ENCODE results near the gene EFCAB6. TPM values are rescaled to one million over a fixed set of nuclear protein-coding genes. Genes with fewer than 3 reads are reported as not detected.

Gene EFCAB6
- total and polyA plus RNA-seq, 4 donors = 1.7 to 15.4 (median 7.6) TPM

DNA sequence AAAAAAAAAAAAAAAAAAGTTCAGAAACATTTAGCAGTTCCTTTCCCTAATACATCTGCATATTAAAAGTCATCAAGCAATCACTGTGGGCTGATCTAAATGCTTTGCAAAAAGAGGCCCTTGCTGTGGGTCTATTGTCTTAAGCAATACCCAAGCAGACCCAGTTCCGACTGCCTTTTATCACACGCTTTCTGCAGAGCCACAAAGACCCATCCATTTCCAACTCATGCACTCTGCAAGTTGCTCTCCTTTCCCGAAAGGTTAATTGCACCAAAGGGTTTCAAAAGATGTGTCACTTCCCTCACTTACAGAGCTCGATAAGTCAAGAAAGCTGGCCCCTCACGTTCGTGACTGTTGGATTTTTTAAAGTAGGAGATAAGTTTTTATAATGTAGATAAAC is 261.4 kb downstream of the EFCAB6 start:
- Histone ChIP-seq H3K27me3 (ENCODE audit: control insufficient read depth in 3 of 3, insufficient read depth in 3 of 3, low read length in 2 of 3) (no peaks in the 10 kb centered on the region), H3K9me3 (ENCODE audit: control insufficient read depth in 4 of 4, insufficient read depth in 3 of 4, low read length in 3 of 4) (peaks cover 0 to 4% (median 0%) of the 10 kb centered on the region in 4 donors), H3K27ac (ENCODE audit: low read depth in 1 of 2, low read length in 1 of 2) (no peak overlapping the region), H3K4me3 (no peak overlapping the region), H3K4me1 (ENCODE audit: control insufficient read depth in 5 of 5, insufficient read depth in 5 of 5, low read length in 5 of 5) (no peaks in the 10 kb centered on the region), H3K36me3 (ENCODE audit: control insufficient read depth in 4 of 4, insufficient read depth in 4 of 4, low read length in 4 of 4) (no peaks in the 10 kb centered on the region), H3K9ac (ENCODE audit: insufficient read depth in 1 of 2, low read length in 2 of 2) (no peak overlapping the region)
- ATAC-seq (ENCODE audit: insufficient read depth, low FRiP score) (no peak), DNase-seq (no peak)
- TF ChIP-seq, protein P1, sequence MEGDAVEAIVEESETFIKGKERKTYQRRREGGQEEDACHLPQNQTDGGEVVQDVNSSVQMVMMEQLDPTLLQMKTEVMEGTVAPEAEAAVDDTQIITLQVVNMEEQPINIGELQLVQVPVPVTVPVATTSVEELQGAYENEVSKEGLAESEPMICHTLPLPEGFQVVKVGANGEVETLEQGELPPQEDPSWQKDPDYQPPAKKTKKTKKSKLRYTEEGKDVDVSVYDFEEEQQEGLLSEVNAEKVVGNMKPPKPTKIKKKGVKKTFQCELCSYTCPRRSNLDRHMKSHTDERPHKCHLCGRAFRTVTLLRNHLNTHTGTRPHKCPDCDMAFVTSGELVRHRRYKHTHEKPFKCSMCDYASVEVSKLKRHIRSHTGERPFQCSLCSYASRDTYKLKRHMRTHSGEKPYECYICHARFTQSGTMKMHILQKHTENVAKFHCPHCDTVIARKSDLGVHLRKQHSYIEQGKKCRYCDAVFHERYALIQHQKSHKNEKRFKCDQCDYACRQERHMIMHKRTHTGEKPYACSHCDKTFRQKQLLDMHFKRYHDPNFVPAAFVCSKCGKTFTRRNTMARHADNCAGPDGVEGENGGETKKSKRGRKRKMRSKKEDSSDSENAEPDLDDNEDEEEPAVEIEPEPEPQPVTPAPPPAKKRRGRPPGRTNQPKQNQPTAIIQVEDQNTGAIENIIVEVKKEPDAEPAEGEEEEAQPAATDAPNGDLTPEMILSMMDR (IDR thresholded peaks at IDR 0.05; ENCODE audit: control extremely low read depth, extremely low read depth) = no peak
- 71 to 81% methylated on average over 6 of the region's 6 CpGs for WGBS, 2 donors

GRCh38 chr22:43550024-43550620 is 262.0 kb downstream of the EFCAB6 start:
- Histone ChIP-seq H3K4me1 (ENCODE audit: control insufficient read depth in 5 of 5, insufficient read depth in 5 of 5, low read length in 5 of 5) (no peaks in the 10 kb centered on the region), H3K36me3 (ENCODE audit: control insufficient read depth in 4 of 4, insufficient read depth in 4 of 4, low read length in 4 of 4) (no peaks in the 10 kb centered on the region), H3K27ac (ENCODE audit: low read depth in 1 of 2, low read length in 1 of 2) (no peak overlapping the region), H3K9ac (ENCODE audit: insufficient read depth in 1 of 2, low read length in 2 of 2) (no peak overlapping the region), H3K9me3 (ENCODE audit: control insufficient read depth in 4 of 4, insufficient read depth in 3 of 4, low read length in 3 of 4) (peaks cover 0 to 4% (median 0%) of the 10 kb centered on the region in 4 donors), H3K27me3 (ENCODE audit: control insufficient read depth in 3 of 3, insufficient read depth in 3 of 3, low read length in 2 of 3) (no peaks in the 10 kb centered on the region), H3K4me3 (no peak overlapping the region)
- ATAC-seq (ENCODE audit: insufficient read depth, low FRiP score) = no peak
- no peak for DNase-seq
- WGBS, 2 donors = 76 to 80% methylated on average over 14 of the region's 14 CpGs
- TF ChIP-seq, protein P1 (IDR thresholded peaks at IDR 0.05; ENCODE audit: control extremely low read depth, extremely low read depth) = no peak

GRCh38 chr22:43546186-43546585 is 265.9 kb downstream of the EFCAB6 start:
- Histone ChIP-seq H3K4me1 (ENCODE audit: control insufficient read depth in 5 of 5, insufficient read depth in 5 of 5, low read length in 5 of 5) (no peaks in the 10 kb centered on the region), H3K4me3 (no peak overlapping the region), H3K36me3 (ENCODE audit: control insufficient read depth in 4 of 4, insufficient read depth in 4 of 4, low read length in 4 of 4) (no peaks in the 10 kb centered on the region), H3K9me3 (ENCODE audit: control insufficient read depth in 4 of 4, insufficient read depth in 3 of 4, low read length in 3 of 4) (no peaks in the 10 kb centered on the region), H3K9ac (ENCODE audit: insufficient read depth in 1 of 2, low read length in 2 of 2) (no peak overlapping the region), H3K27me3 (ENCODE audit: control insufficient read depth in 3 of 3, insufficient read depth in 3 of 3, low read length in 2 of 3) (no peaks in the 10 kb centered on the region), H3K27ac (ENCODE audit: low read depth in 1 of 2, low read length in 1 of 2) (no peak overlapping the region)
- WGBS, 2 donors = 81 to 88% methylated on average over 5 of the region's 5 CpGs
- DNase-seq = no peak
- no peak for ATAC-seq (ENCODE audit: insufficient read depth, low FRiP score)
- TF ChIP-seq, protein P1 (IDR thresholded peaks at IDR 0.05; ENCODE audit: control extremely low read depth, extremely low read depth) = no peak

GRCh38 chr22:43544289-43544673 is 267.8 kb downstream of the EFCAB6 start:
- no peak overlapping the region for H3K4me3 ChIP-seq
- TF ChIP-seq, protein P1 (IDR thresholded peaks at IDR 0.05; ENCODE audit: control extremely low read depth, extremely low read depth) = no peak
- ATAC-seq (ENCODE audit: insufficient read depth, low FRiP score) (no peak), DNase-seq (no peak)
- H3K9ac ChIP-seq (ENCODE audit: insufficient read depth in 1 of 2, low read length in 2 of 2) = no peak overlapping the region
- no peaks in the 10 kb centered on the region for H3K9me3 ChIP-seq (ENCODE audit: control insufficient read depth in 4 of 4, insufficient read depth in 3 of 4, low read length in 3 of 4)
- peaks cover 0 to 2% (median 0%) of the 10 kb centered on the region in 3 donors for H3K27me3 ChIP-seq (ENCODE audit: control insufficient read depth in 3 of 3, insufficient read depth in 3 of 3, low read length in 2 of 3)
- H3K36me3 ChIP-seq (ENCODE audit: control insufficient read depth in 4 of 4, insufficient read depth in 4 of 4, low read length in 4 of 4) = no peaks in the 10 kb centered on the region
- 62 to 77% methylated on average over 4 of the region's 4 CpGs for WGBS, 2 donors
- no peaks in the 10 kb centered on the region for H3K4me1 ChIP-seq (ENCODE audit: control insufficient read depth in 5 of 5, insufficient read depth in 5 of 5, low read length in 5 of 5)
- H3K27ac ChIP-seq (ENCODE audit: low read depth in 1 of 2, low read length in 1 of 2) = no peak overlapping the region
